Neuronal stem cell (in vitro differentiated cells): Measurements from ENCODE around the gene HDAC2.

Experiments used
- DNase-seq: peaks from one replicate; pipeline ENCODE4 v3.0.0-alpha.2; 2013; ENCODE audit warnings: low spot score
- H2AFZ ChIP-seq: one replicate; pipeline ENCODE4 v1.6.1; 2013; ENCODE audit warnings: mild to moderate bottlenecking, low read length, inconsistent platforms
- H2AK5ac ChIP-seq: 2 replicates; pipeline ENCODE4 v1.6.1; 2013; ENCODE audit warnings: low read depth, mild to moderate bottlenecking, inconsistent platforms, low read length, moderate library complexity, mixed read lengths
- H2BK120ac ChIP-seq: 2 replicates; pipeline ENCODE4 v1.6.1; 2013; ENCODE audit warnings: low read depth, mild to moderate bottlenecking, inconsistent platforms, low read length, moderate library complexity, mixed read lengths
- H2BK12ac ChIP-seq: one replicate; pipeline ENCODE4 v1.6.1; 2013; ENCODE audit warnings: low read length, inconsistent platforms
- H2BK15ac ChIP-seq: 2 replicates; pipeline ENCODE4 v1.6.1; 2013; ENCODE audit warnings: mild to moderate bottlenecking, low read length, inconsistent platforms, mixed read lengths
- H2BK5ac ChIP-seq: one replicate; pipeline ENCODE4 v1.6.1; 2013; ENCODE audit warnings: inconsistent platforms, mild to moderate bottlenecking, low read length, moderate library complexity
- H3K14ac ChIP-seq: one replicate; pipeline ENCODE4 v1.6.1; 2013; ENCODE audit warnings: low read length, inconsistent platforms
- H3K18ac ChIP-seq: 2 replicates; pipeline ENCODE4 v1.6.1; 2013; ENCODE audit warnings: low read length, inconsistent platforms
- H3K23ac ChIP-seq: 2 replicates; pipeline ENCODE4 v1.6.1; 2013; ENCODE audit warnings: low read depth, mild to moderate bottlenecking, mixed read lengths, low read length, inconsistent platforms; ENCODE audit not compliant: poor library complexity
- H3K27ac ChIP-seq: replicated peaks from 3 replicates; pipeline ENCODE4 v1.5.1; 2013; ENCODE audit warnings: low read length, inconsistent platforms
- H3K27me3 ChIP-seq, 3 experiments: 2 replicates each; pipeline ENCODE4 v1.6.1; 2013; ENCODE audit warnings: low read length in 3 of 3, mild to moderate bottlenecking in 2 of 3, inconsistent platforms in 1 of 3, low read depth in 1 of 3, mixed read lengths in 1 of 3, moderate library complexity in 1 of 3; ENCODE audit not compliant: control insufficient read depth in 3 of 3, insufficient read depth in 3 of 3
- H3K36me3 ChIP-seq, 2 donors: replicated peaks in 1 of 2; 2 replicates each; pipeline ENCODE4 v1.6.1; 2013; ENCODE audit warnings: low read length in 2 of 2; ENCODE audit not compliant: control insufficient read depth in 2 of 2, insufficient read depth in 2 of 2
- H3K4ac ChIP-seq: 2 replicates; pipeline ENCODE4 v1.6.1; 2013; ENCODE audit warnings: inconsistent platforms, mild to moderate bottlenecking, low read length, moderate library complexity
- H3K4me1 ChIP-seq, 2 donors: 1 replicate in 1 of 2; 2 replicates in 1 of 2; pipeline ENCODE4 v1.6.1; 2013; ENCODE audit warnings: low read length in 2 of 2, low read depth in 1 of 2; ENCODE audit not compliant: control insufficient read depth in 2 of 2, insufficient read depth in 1 of 2
- H3K4me2 ChIP-seq: one replicate; pipeline ENCODE4 v1.6.1; 2013; ENCODE audit warnings: mild to moderate bottlenecking, low read length, inconsistent platforms; ENCODE audit not compliant: insufficient read depth, poor library complexity, severe bottlenecking
- H3K4me3 ChIP-seq, 2 donors: 2 replicates each; pipeline ENCODE4 v1.5.1; 2013; ENCODE audit warnings: low read length in 2 of 2, mild to moderate bottlenecking in 2 of 2, inconsistent platforms in 1 of 2, moderate library complexity in 1 of 2
- H3K79me1 ChIP-seq: one replicate; pipeline ENCODE4 v1.6.1; 2013; ENCODE audit warnings: low read depth, mild to moderate bottlenecking, inconsistent platforms, low read length, moderate library complexity
- H3K9ac ChIP-seq: one replicate; pipeline ENCODE4 v1.6.1; 2013; ENCODE audit warnings: mild to moderate bottlenecking, low read depth, low read length, inconsistent platforms; ENCODE audit not compliant: poor library complexity
- H3K9me3 ChIP-seq, 2 donors: replicated peaks in 1 of 2; 2 replicates each; pipeline versions ENCODE3 to v1.6.1; 2013; ENCODE audit warnings: low read length in 2 of 2, mild to moderate bottlenecking in 2 of 2, inconsistent platforms in 1 of 2, low read depth in 1 of 2, mixed read lengths in 1 of 2, moderate library complexity in 1 of 2; ENCODE audit not compliant: control insufficient read depth in 2 of 2, insufficient read depth in 1 of 2
- H4K8ac ChIP-seq: one replicate; pipeline ENCODE4 v1.6.1; 2013; ENCODE audit warnings: low read depth, mild to moderate bottlenecking, inconsistent platforms, low read length, moderate library complexity
- H4K91ac ChIP-seq: one replicate; pipeline ENCODE4 v1.6.1; 2013; ENCODE audit warnings: low read length, low read depth, mild to moderate bottlenecking, inconsistent platforms; ENCODE audit not compliant: poor library complexity
- WGBS, 2 donors: extraction: QIAGEN DNeasy Blood & Tissue Kit; methylation state at CpG; one replicate each; pipeline ENCODE4 v1.1.7; 2013; ENCODE audit warnings: missing lambda C conversion rate in 2 of 2, mixed read lengths in 1 of 2; ENCODE audit not compliant: insufficient read length in 2 of 2, insufficient replicate concordance in 1 of 2; ENCODE audit errors: extremely low coverage in 2 of 2; 5-methylcytosine and 5-hydroxymethylcytosine counted together

Gene HDAC2

DNA sequence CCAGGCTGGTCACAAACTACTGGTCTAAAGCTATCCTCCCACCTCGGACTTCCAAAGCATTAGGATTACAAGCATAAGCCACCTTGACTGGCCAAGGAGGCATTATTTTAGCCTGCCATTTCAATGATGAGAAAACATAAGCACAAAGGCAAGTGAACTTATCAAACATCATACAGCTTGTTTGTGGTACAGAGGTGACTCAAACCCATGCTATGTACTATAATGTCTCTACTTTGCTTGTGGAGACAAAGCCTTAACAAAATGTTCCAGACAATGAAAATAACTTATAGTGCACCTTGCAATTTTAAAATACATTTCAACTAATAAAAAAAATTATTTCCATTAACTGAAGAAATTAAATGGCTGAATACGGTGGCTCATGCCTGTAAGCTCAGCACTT lies 26.2 kb downstream of the HDAC2 start:
- no peak overlapping the region for H3K9ac ChIP-seq
- H3K18ac ChIP-seq = no peak overlapping the region
- no peak for DNase-seq
- H4K91ac ChIP-seq = no peak overlapping the region
- H3K36me3 ChIP-seq = peaks cover 15 to 100% of the 10 kb centered on the region in 2 donors
- no peak overlapping the region for H3K23ac ChIP-seq
- no peaks in the 10 kb centered on the region for H3K79me1 ChIP-seq
- no peak overlapping the region for H3K27ac ChIP-seq
- no peaks in the 10 kb centered on the region for H3K9me3 ChIP-seq
- WGBS, 2 donors = no CpG with 5 or more reads among the region's 2 CpGs
- no peaks in the 10 kb centered on the region for H3K27me3 ChIP-seq
- H2BK12ac ChIP-seq = no peak overlapping the region
- H2BK15ac ChIP-seq = no peak overlapping the region
- H3K4me2 ChIP-seq = no peak overlapping the region
- H3K4me3 ChIP-seq = no peak overlapping the region
- no peak overlapping the region for H4K8ac ChIP-seq
- no peak overlapping the region for H2AFZ ChIP-seq
- H3K14ac ChIP-seq = no peak overlapping the region
- no peak overlapping the region for H2BK120ac ChIP-seq
- no peak overlapping the region for H3K4ac ChIP-seq
- H2AK5ac ChIP-seq = no peak overlapping the region
- H3K4me1 ChIP-seq = no peaks in the 10 kb centered on the region
- H2BK5ac ChIP-seq = no peak overlapping the region

DNA sequence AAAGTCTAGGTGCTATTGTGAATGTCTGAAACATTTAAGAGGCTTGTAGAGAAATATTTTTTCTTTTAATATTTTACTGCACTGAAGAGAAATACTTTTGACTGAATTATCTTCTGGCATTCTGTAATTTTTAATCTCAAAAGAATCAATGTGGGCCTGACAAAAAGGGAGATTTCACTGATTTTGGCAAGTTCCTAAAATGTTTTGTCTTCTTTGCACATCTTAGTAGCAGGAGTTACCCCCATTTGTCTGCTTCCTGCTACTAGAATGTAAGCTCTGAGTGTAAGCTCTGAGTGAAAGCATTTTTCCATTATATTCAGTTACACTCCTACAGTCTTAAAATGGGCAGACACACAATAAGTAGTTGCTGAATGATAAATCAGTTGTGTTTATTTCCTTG lies 31.1 kb downstream of the HDAC2 start:
- Histone ChIP-seq H3K18ac (no peak overlapping the region), H3K27me3 (no peaks in the 10 kb centered on the region), H3K4ac (no peak overlapping the region), H3K27ac (no peak overlapping the region), H3K36me3 (peaks cover 8 to 93% of the 10 kb centered on the region in 2 donors), H3K4me1 (no peaks in the 10 kb centered on the region), H2BK15ac (no peak overlapping the region), H3K79me1 (no peaks in the 10 kb centered on the region), H4K91ac (no peak overlapping the region), H2AFZ (no peak overlapping the region), H3K14ac (no peak overlapping the region), H2BK12ac (no peak overlapping the region), H3K9me3 (no peaks in the 10 kb centered on the region), H3K9ac (no peak overlapping the region), H4K8ac (no peak overlapping the region), H3K23ac (no peak overlapping the region), H2AK5ac (no peak overlapping the region), H3K4me2 (no peak overlapping the region), H2BK5ac (no peak overlapping the region), H2BK120ac (no peak overlapping the region), H3K4me3 (no peak overlapping the region)
- no peak for DNase-seq

DNA sequence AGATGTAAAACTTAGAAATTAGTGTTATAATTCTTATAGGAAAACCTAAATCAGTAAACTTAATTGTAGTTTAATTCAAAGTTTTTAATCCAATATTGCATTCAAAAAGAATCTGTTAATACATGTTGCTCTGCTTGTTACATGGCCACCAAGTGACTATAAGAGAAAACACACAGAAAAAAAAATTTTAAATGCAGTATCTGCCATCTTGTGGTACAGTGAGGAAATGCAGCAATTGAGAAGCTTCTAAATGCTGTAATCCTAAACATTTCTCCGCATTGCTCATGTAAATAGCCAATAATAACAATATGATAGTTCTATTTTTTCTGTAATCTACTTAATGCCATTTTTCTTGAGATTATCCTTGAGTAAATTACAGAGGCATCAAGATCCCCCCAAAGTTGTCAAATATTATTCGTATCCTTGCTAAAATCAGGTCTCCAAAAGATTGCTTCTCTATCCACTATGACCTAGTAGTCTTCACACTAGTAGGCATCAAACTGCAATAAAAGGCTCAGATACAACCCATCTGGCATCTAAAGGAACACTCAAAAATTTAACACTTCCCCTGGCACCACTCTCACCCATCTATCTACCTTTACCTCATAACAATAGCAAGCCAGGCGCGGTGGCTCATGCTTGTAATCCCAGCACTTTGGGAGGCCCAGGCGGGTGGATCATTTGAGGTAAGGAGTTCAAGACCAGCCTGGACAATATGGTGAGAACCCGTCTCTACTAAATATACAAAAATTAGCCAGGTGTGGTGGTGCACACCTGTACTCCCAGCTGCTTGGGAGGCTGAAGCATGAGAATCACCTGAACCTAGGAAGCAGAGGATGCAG lies 34.6 kb downstream of the HDAC2 start:
- Histone ChIP-seq H3K4me1 (no peaks in the 10 kb centered on the region), H3K4me3 (no peak overlapping the region), H3K4ac (no peak overlapping the region), H3K27me3 (no peaks in the 10 kb centered on the region), H2AFZ (no peak overlapping the region), H2BK5ac (no peak overlapping the region), H4K8ac (no peak overlapping the region), H3K36me3 (peaks cover 2 to 69% of the 10 kb centered on the region in 2 donors), H2BK15ac (no peak overlapping the region), H3K9ac (no peak overlapping the region), H3K9me3 (peaks cover 0 to 7% of the 10 kb centered on the region in 2 donors), H2AK5ac (no peak overlapping the region), H3K18ac (no peak overlapping the region), H3K23ac (no peak overlapping the region), H2BK12ac (no peak overlapping the region), H3K27ac (no peak overlapping the region), H3K79me1 (no peaks in the 10 kb centered on the region), H3K14ac (no peak overlapping the region), H4K91ac (no peak overlapping the region), H3K4me2 (no peak overlapping the region), H2BK120ac (no peak overlapping the region)
- peak; percentile 37 for DNase-seq
- no CpG with 5 or more reads among the region's 6 CpGs for WGBS, 2 donors

DNA sequence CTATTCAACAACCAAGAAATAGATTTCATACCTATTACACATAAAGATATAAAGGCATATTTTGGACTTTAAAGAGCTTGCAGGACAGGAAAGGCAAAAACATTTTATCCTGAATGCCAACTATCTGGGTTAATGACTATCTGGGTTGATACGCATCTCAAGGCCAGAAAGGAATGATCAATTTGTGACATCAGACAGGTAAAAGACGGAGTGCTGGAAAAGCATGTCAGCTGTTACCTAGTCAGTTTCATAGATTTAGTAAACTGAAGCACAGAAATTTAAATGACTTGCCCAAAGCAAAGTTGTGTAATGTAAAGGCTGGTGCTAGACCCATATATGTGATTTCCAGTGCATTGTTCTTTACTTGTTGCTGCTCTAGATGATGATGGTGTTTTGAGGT lies 36.8 kb downstream of the HDAC2 start:
- H4K91ac ChIP-seq = no peak overlapping the region
- H4K8ac ChIP-seq = no peak overlapping the region
- no peak overlapping the region for H2BK5ac ChIP-seq
- peaks cover 5 to 14% of the 10 kb centered on the region in 2 donors for H3K9me3 ChIP-seq
- H3K4me3 ChIP-seq = no peak overlapping the region
- no peak overlapping the region for H2AK5ac ChIP-seq
- WGBS, 2 donors = no CpG with 5 or more reads among the region's 2 CpGs
- no peak overlapping the region for H3K4ac ChIP-seq
- no peak overlapping the region for H3K18ac ChIP-seq
- no peaks in the 10 kb centered on the region for H3K4me1 ChIP-seq
- no peak overlapping the region for H2BK120ac ChIP-seq
- H2AFZ ChIP-seq = no peak overlapping the region
- H3K79me1 ChIP-seq = no peaks in the 10 kb centered on the region
- H3K4me2 ChIP-seq = no peak overlapping the region
- H3K14ac ChIP-seq = no peak overlapping the region
- no peaks in the 10 kb centered on the region for H3K27me3 ChIP-seq
- peaks cover 0 to 47% of the 10 kb centered on the region in 2 donors for H3K36me3 ChIP-seq
- H3K9ac ChIP-seq = no peak overlapping the region
- DNase-seq = no peak
- H3K27ac ChIP-seq = no peak overlapping the region
- no peak overlapping the region for H2BK15ac ChIP-seq
- no peak overlapping the region for H3K23ac ChIP-seq
- H2BK12ac ChIP-seq = no peak overlapping the region
